HG02840 (cell line): Measurements from ENCODE around the gene GNAS.
"Not testable (repeated sequence)": the region's sequence is repeated elsewhere in the genome, so short reads cannot be mapped to it uniquely, and the experiment has no call there.

Experiments used
- ATAC-seq: cut with Tn5 transposase; IDR thresholded peaks from one replicate; pipeline ENCODE4 v1.9.1; 2021; ENCODE audit warnings: mild to moderate bottlenecking, moderate library complexity, moderate number of reproducible peaks; ENCODE audit not compliant: unreplicated experiment, low FRiP score

The GNAS gene

GRCh38 chr20:58913079-58913478 lies 60.6 kb downstream of the GNAS start:
- no peak for ATAC-seq

- ATAC-seq, result no peak
Measured at GRCh38 chr20:58918621-58919020, 66.1 kb downstream of the GNAS start.

GRCh38 chr20:58921564-58921963 lies 69.0 kb downstream of the GNAS start:
- ATAC-seq, result no peak

- ATAC-seq, result no peak
Measured at GRCh38 chr20:58922036-58922435, 69.5 kb downstream of the GNAS start.

GRCh38 chr20:58923117-58923712 lies 70.7 kb downstream of the GNAS start:
- no peak for ATAC-seq

GRCh38 chr20:58926802-58927489 lies 74.4 kb downstream of the GNAS start:
- no peak for ATAC-seq

- ATAC-seq, result no peak
Measured at GRCh38 chr20:58927490-58928061, 75.1 kb downstream of the GNAS start.

- ATAC-seq, result no peak
Measured at GRCh38 chr20:58930496-58930895, 78.0 kb downstream of the GNAS start.

GRCh38 chr20:58932170-58932569 lies 79.7 kb downstream of the GNAS start:
- no peak for ATAC-seq

GRCh38 chr20:58938078-58938477 lies 85.6 kb downstream of the GNAS start:
- ATAC-seq, result no peak

GRCh38 chr20:58938541-58938940 lies 86.0 kb downstream of the GNAS start:
- ATAC-seq, result no peak

GRCh38 chr20:58941471-58941870 lies 89.0 kb downstream of the GNAS start:
- no peak for ATAC-seq

GRCh38 chr20:58942549-58942948 lies 90.0 kb downstream of the GNAS start:
- no peak for ATAC-seq

GRCh38 chr20:58944610-58945009 lies 92.1 kb downstream of the GNAS start:
- no peak for ATAC-seq

- no peak for ATAC-seq
Measured at GRCh38 chr20:58945965-58946631, 93.6 kb downstream of the GNAS start.

GRCh38 chr20:58947797-58948388 lies 95.4 kb downstream of the GNAS start:
- ATAC-seq, result not testable (repeated sequence)

- no peak for ATAC-seq
Measured at GRCh38 chr20:58950603-58951002, 98.1 kb downstream of the GNAS start.

GRCh38 chr20:58953050-58953449 lies 100.5 kb downstream of the GNAS start:
- ATAC-seq, result no peak

GRCh38 chr20:58956078-58956477 lies 103.6 kb downstream of the GNAS start:
- ATAC-seq, result no peak

- ATAC-seq, result no peak
Measured at GRCh38 chr20:58959652-58960051, 107.1 kb downstream of the GNAS start.
